ENCODE measurements around the gene SLC36A2.
A peak's percentile ranks its signal among the peaks of the same experiment; 100 is the strongest.

DNA sequence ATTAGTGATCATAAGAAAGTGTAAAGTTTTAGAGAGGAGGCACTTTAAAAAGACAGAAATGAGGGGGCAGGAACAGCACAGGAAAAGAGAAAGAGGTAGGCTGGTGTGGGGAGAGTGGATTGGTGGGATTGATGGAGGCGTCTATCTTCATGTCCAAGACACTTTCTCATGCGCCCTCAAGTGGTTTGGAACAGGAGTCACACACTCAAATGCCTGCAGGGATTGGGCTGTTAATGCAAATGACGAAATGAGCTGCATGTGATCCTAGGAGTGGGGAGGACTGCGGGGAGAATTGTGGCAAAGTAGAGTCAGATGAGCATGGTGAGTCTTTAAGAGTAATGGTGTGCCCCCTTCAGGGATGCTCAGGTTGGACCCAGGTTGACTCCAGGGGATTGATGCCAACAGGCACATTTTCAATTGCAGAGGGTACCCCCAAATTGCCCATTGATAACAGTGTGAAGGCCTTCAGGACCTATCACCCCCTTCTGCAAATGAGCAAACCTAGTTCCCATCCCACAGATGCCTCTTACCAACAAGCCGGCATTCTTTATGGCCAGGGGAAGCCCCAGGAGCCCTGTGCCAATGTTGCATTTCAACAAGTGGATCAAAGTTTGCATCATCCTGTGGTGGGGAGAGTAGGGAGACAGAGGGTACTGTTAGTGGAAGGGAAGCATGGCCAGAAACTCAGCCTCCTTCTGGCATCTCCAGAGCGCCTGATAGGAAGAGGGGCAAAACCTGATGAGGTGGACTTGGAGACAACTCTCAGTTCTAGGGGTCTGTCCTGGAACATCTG, 49.1 kb downstream of the SLC36A2 start:
- TF ChIP-seq, protein P1, sequence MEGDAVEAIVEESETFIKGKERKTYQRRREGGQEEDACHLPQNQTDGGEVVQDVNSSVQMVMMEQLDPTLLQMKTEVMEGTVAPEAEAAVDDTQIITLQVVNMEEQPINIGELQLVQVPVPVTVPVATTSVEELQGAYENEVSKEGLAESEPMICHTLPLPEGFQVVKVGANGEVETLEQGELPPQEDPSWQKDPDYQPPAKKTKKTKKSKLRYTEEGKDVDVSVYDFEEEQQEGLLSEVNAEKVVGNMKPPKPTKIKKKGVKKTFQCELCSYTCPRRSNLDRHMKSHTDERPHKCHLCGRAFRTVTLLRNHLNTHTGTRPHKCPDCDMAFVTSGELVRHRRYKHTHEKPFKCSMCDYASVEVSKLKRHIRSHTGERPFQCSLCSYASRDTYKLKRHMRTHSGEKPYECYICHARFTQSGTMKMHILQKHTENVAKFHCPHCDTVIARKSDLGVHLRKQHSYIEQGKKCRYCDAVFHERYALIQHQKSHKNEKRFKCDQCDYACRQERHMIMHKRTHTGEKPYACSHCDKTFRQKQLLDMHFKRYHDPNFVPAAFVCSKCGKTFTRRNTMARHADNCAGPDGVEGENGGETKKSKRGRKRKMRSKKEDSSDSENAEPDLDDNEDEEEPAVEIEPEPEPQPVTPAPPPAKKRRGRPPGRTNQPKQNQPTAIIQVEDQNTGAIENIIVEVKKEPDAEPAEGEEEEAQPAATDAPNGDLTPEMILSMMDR (IDR thresholded peaks at IDR 0.05 in 8 of 11, conservative IDR thresholded peaks at IDR 0.05 in 3 of 11) = peak in 8 of 11 experiments; percentile 11 to 65 (median 52)
- TF ChIP-seq POLR2A (IDR thresholded peaks at IDR 0.05) = no peak
- TF ChIP-seq POLR2AphosphoS5 (IDR thresholded peaks at IDR 0.05) = no peak

All from spleen (tissue), 7 donors.